HG02588 (cell line): ENCODE results near the gene FBN2.
"Not testable (repeated sequence)": the region's sequence is repeated elsewhere in the genome, so short reads cannot be mapped to it uniquely, and the experiment has no call there.

ENCODE experiments used
- ATAC-seq: cut with Tn5 transposase; IDR thresholded peaks from one replicate; pipeline ENCODE4 v1.9.1; 2021; ENCODE audit warnings: mild to moderate bottlenecking, moderate library complexity; ENCODE audit not compliant: unreplicated experiment

FBN2 gene

GRCh38 chr5:128328007-128328406 is 210.0 kb downstream of the FBN2 start:
- ATAC-seq: no peak

- not testable (repeated sequence) for ATAC-seq
Observed at GRCh38 chr5:128321418-128321817, 216.6 kb downstream of the FBN2 start.

- ATAC-seq: no peak
Observed at GRCh38 chr5:128318691-128319090, 219.4 kb downstream of the FBN2 start.

- ATAC-seq: no peak
Observed at GRCh38 chr5:128317481-128317880, 220.6 kb downstream of the FBN2 start.

GRCh38 chr5:128315671-128316070 is 222.4 kb downstream of the FBN2 start:
- ATAC-seq: no peak

GRCh38 chr5:128305341-128305740 is 232.7 kb downstream of the FBN2 start:
- no peak for ATAC-seq

- ATAC-seq: no peak
Observed at GRCh38 chr5:128304791-128305190, 233.3 kb downstream of the FBN2 start.

GRCh38 chr5:128304088-128304487 is 234.0 kb downstream of the FBN2 start:
- ATAC-seq: no peak

GRCh38 chr5:128303593-128303992 is 234.5 kb downstream of the FBN2 start:
- ATAC-seq: no peak

- no peak for ATAC-seq
Observed at GRCh38 chr5:128300181-128300580, 237.9 kb downstream of the FBN2 start.

- ATAC-seq: no peak
Observed at GRCh38 chr5:128290152-128290858, 247.7 kb downstream of the FBN2 start.

GRCh38 chr5:128287740-128288139 is 250.3 kb downstream of the FBN2 start:
- ATAC-seq: no peak

- ATAC-seq: no peak
Observed at GRCh38 chr5:128284236-128284635, 253.8 kb downstream of the FBN2 start.

- no peak for ATAC-seq
Observed at GRCh38 chr5:128279345-128279744, 258.7 kb downstream of the FBN2 start.

- no peak for ATAC-seq
Observed at GRCh38 chr5:128276537-128277216, 261.4 kb downstream of the FBN2 start.

- no peak for ATAC-seq
Observed at GRCh38 chr5:128274441-128274840, 263.6 kb downstream of the FBN2 start.

- ATAC-seq: no peak
Observed at GRCh38 chr5:128273736-128274135, 264.3 kb downstream of the FBN2 start.

- no peak for ATAC-seq
Observed at GRCh38 chr5:128271859-128272464, 266.1 kb downstream of the FBN2 start.

GRCh38 chr5:128271071-128271470 is 267.0 kb downstream of the FBN2 start:
- no peak for ATAC-seq

GRCh38 chr5:128264564-128265360 is 273.3 kb downstream of the FBN2 start:
- no peak for ATAC-seq

- ATAC-seq: no peak
Observed at GRCh38 chr5:128263357-128263756, 274.7 kb downstream of the FBN2 start.
